GM12872 (cell line): ENCODE results near the gene TUBB.

Source experiments
- CTCF ChIP-seq: IDR thresholded peaks from 3 replicates; pipeline ENCODE4 v1.5.1; 2011; ENCODE audit warnings: low read depth, mild to moderate bottlenecking, low read length, moderate library complexity; ENCODE audit not compliant: insufficient read depth

TUBB gene

DNA sequence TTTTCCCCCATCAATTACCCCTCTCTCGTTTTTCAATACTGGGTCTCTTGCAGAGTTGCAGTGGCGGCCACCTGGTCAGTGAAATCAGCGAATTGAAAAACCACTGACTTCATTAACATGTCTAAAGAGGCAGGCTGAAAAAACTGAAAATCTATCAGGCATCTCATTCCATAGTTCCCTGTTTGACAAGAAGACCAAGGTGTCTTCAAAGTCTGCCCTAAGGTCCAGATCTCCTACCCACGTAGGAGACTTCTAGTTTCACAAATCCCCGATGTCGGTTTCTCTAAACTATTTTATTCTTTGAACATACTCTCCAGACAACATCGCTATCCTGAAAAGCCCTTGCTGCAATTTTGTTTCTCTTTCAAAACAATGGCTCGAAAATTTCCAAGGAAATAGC, 796 bp upstream of the TUBB start:
- no peak for TF ChIP-seq CTCF

- no peak for TF ChIP-seq CTCF
Observed at GRCh38 chr6:30720738-30721197, 616 bp downstream of the TUBB start.

DNA sequence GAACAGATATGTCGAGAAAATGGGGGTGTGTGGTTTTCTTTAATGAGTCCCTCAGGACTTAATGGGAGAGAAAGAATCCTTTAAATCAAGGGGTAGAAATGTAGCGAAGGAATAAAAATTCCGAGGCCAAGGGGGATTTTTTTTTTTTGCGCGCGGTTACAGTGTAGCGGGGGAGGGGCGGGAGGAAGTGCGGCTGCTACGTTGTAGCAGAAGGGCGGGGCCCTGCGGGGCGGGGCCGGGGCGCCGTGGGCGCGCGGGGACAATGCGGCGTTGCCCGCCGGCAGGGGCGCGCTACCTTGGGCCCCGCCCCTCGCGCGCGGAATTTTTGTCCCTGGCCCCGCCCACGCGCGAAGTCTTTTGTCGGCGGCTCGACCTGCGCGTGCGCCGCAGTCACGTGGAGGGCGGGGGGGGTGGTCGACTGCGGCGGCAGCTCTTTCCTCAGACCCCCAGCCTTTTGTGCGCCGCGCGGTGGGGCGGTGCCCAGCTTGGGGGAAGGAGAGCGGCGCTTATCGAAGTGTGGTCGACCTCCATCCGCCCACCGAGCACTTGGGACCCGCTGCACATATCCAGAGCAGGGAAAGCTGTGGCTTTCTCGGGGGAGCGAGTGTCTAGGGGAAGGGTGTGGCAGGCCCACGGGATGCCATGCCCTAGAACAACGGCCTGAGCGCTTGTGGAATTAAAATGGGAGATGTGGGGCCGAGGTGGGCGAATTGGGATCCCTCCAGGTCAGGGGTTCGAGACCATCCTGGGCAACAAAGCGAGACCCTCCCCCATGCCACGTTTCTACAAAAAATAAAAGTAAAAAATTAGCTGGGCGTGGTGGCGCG, 1.3 kb downstream of the TUBB start:
- TF ChIP-seq CTCF, result peak; percentile 36; the same call in 1 of the 3 replicates

GRCh38 chr6:30722280-30723112, 2.3 kb downstream of the TUBB start:
- TF ChIP-seq CTCF, result peak; percentile 94

GRCh38 chr6:30724906-30725667, 4.9 kb downstream of the TUBB start:
- TF ChIP-seq CTCF, result no peak

- no peak for TF ChIP-seq CTCF
Observed at GRCh38 chr6:30725713-30726505, 5.8 kb downstream of the TUBB start.
